GM12801 (cell line): ENCODE measurements around the gene KIF26B.

ENCODE experiments used
- CTCF ChIP-seq: IDR thresholded peaks from one replicate; pipeline ENCODE4 v1.5.1; 2011; ENCODE audit warnings: control low read depth; ENCODE audit not compliant: insufficient read length; ENCODE audit errors: extremely low read depth

KIF26B gene

GRCh38 chr1:245622332-245623014, 467.7 kb downstream of the KIF26B start:
- no peak for TF ChIP-seq CTCF

GRCh38 chr1:245641384-245641783, 486.6 kb downstream of the KIF26B start:
- no peak for TF ChIP-seq CTCF

- no peak for TF ChIP-seq CTCF
These were observed 490.6 kb downstream of the KIF26B start for GRCh38 chr1:245645406-245645805.

- TF ChIP-seq CTCF, result no peak
These were observed 491.1 kb downstream of the KIF26B start for GRCh38 chr1:245645894-245646293.

- TF ChIP-seq CTCF, result no peak
These were observed 494.2 kb downstream of the KIF26B start for GRCh38 chr1:245648749-245649522.

- no peak for TF ChIP-seq CTCF
These were observed 494.9 kb downstream of the KIF26B start for GRCh38 chr1:245649666-245650065.

GRCh38 chr1:245650441-245650960, 495.7 kb downstream of the KIF26B start:
- no peak for TF ChIP-seq CTCF
